EL (cell line): ENCODE results near the gene GBF1.
A peak's percentile ranks its signal among the peaks of the same experiment; 100 is the strongest.
"Not testable (repeated sequence)": the region's sequence is repeated elsewhere in the genome, so short reads cannot be mapped to it uniquely, and the experiment has no call there.

Experiments
- DNase-seq: peaks from one replicate; pipeline ENCODE4 v3.0.0-alpha.2; 2016

The GBF1 gene

DNA sequence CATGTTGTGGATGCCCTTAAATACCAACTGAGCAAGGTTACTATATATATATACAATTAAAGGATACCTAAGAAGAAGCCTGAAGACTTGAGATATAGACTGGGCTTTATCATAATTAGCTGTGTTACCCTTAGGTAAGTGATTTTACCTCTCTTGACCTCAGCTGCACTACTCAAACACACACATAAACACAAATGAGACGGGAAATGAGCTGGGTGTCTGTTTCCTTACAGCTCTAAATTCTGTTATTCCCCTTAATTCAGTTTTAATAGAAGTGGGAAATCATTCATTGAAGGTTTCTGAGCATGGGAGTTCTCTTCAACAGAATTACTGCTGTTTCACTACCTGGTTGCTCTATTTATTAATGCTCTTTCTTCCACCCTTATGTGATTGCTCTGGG, 60.7 kb downstream of the GBF1 start:
- no peak for DNase-seq

DNA sequence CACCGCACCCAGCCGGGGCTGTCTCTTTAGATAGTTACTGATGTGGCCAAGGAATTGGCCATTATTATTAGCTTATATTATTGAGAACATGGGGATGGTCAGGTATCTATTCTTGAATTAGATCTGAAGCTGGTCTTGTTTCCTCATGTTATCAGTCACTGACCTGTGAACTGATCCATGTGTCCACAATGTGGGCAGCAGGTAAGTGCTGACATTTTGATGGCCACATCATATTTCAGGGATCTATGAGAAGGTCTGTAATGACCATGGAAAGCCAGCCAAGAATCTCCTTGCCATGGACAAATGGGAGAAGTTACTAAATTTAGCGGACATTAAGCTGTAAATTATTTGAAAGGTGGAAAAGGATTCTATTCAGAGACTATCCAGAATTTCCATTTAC, 61.4 kb downstream of the GBF1 start:
- DNase-seq: no peak

- not testable (repeated sequence) for DNase-seq
Measured at GRCh38 chr10:102308318-102308717, 63.0 kb downstream of the GBF1 start.

- no peak for DNase-seq
Measured at GRCh38 chr10:102309236-102309635, 63.9 kb downstream of the GBF1 start.

DNA sequence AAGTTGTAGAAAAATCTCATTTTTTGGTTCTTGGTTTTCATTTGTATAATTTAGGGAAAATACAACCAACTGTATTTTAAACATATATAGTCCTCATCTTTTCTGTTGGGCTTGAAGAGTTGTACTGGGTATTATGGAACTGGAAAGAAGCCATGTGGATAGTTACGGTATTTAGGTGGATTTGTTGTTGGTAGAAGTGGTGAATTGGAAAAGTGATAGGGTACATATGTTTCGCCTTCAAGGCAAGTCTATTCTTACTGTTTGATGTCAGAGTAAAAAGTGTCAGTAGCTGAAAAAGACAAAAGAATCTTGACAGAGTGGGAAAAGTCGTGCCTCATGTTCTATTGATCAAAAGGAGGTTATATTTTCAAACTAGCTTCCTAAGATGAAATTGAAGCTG, 64.6 kb downstream of the GBF1 start:
- no peak for DNase-seq

- DNase-seq: peak; percentile 85
Measured at GRCh38 chr10:102310361-102311024, 65.2 kb downstream of the GBF1 start.

- DNase-seq: no peak
Measured at GRCh38 chr10:102311025-102311420, 65.7 kb downstream of the GBF1 start.

DNA sequence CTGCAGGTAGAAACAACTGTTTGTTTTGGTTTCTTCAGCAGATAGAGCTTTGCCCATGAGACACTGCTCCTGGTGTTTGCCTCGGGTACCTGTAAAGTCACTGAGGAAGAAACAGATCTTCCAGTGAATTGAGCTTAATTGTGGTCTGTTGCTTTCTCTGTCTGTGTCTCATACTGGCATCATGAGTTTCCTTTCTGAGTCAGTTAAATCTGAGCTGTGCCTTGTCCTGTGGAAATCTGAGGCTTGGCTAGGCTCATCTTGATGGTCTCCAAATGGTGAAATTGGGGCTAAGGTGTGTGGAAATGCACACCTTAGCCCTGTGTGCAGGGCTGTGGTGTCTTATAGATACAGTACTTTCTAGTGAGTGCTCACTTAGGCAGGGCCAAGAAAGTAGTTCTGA, 67.4 kb downstream of the GBF1 start:
- peak; percentile 37 for DNase-seq

DNA sequence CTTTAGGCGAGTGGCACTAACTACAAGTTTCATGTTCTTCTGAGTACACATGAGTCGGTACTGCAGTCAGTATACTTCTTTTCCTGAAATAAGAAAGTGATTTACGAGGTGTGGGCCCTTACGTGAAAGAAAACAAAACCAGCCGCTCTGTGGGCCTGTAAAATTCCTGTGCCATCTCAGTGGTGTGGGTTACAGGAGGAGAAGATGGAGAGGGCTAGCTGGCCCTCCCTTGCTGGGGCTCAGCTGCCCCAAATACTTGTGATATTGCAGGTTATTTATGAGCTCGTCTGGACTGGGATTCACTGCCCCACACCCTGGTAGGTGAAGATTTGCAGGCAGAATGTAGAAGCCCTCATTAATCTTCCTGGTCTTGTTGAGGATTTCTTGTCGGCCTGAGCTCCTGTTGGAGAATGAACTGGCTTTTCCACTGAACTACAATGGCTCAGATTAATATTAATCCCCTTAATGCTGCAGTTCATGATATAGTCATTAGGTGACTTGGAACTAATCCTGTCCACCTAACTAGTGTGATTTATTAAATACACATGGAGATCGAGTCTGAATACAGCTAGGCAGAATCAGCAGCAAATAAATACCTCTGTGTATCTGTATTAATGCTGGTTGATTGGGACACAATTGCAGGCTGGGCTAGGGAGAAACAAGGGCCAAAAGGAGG, 68.0 kb downstream of the GBF1 start:
- peak; percentile 50 for DNase-seq

DNA sequence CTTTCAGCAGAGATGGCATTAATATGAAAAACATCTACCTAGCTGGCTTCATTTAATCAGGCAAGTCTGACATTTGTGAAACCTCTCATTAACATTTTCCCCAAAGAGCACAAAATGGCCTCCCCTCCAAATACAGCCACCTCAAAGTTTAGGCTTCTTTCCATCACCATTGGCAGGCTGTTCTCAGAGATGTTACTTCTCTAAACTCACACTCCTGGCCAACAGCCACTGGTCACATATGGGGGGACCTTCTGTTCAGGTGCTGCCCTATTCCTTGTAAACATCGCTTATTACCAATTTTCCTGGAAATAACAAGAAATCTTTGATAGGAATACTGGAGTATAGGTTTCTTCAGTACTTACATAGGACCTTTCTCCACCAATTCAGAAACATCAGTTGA, 69.5 kb downstream of the GBF1 start:
- DNase-seq: no peak

DNA sequence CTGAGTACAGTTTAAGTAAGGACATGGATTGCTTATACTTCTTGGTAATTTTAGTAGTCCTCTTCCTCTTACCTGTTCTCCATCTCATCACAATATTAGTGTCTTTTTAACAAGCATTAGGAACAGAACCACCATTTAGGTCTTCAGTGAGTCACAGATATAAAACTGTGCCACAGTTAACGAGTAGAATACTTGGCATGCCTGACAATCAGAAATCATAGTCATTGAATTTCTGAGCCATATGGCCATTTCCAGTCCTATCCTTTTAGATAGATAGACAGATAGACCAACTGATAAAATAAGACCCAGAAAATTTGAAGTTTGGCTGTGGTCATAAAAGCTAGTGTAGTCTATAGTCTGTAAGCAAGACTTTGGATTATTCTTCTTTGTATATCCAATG, 71.1 kb downstream of the GBF1 start:
- peak; percentile 34 for DNase-seq

- no peak for DNase-seq
Measured at GRCh38 chr10:102322914-102323313, 77.6 kb downstream of the GBF1 start.

DNA sequence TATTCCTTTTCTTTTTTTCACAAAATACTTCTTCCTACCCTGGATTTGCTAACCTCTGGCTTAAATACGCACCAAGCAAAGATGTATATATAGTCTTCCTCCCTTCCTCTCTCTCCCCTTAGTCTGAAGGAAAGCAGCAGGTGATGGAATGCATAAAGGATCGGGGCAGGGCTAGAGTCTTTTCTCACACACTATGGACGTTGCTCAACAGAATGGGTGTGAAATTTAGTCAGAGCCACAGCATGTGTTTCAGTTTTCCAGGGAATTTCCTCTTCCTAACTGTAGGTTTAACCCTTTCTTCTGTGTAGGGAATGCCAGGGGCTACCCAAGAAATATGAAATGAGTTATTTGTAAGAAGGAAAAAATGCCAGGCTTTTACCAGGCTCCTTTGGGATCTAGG, 78.7 kb downstream of the GBF1 start:
- peak; percentile 41 for DNase-seq

- no peak for DNase-seq
Measured at GRCh38 chr10:102326031-102326430, 80.7 kb downstream of the GBF1 start.

DNA sequence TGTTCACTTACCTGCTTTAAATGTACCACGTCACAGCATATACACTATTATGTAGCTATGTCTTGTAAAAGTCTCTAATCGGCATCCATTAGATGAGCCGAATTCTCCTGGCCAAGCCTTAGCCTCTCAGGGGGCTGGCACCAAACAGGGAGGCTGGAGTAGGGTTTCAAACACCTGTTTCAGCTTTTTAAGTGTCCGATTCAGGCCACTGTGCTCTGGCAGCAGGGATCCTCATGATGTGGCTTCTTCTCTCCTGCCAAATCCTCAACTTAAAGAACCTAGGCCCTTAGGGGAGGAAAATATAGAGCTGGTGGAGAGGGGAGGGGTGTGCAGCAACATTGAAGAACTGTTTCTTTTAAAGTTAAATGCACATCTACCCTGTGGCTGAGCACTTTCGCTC, 81.7 kb downstream of the GBF1 start:
- DNase-seq: no peak

- DNase-seq: no peak
Measured at GRCh38 chr10:102327641-102328040, 82.3 kb downstream of the GBF1 start.

- no peak for DNase-seq
Measured at GRCh38 chr10:102332772-102333171, 87.4 kb downstream of the GBF1 start.

- no peak for DNase-seq
Measured at GRCh38 chr10:102334101-102334500, 88.8 kb downstream of the GBF1 start.

DNA sequence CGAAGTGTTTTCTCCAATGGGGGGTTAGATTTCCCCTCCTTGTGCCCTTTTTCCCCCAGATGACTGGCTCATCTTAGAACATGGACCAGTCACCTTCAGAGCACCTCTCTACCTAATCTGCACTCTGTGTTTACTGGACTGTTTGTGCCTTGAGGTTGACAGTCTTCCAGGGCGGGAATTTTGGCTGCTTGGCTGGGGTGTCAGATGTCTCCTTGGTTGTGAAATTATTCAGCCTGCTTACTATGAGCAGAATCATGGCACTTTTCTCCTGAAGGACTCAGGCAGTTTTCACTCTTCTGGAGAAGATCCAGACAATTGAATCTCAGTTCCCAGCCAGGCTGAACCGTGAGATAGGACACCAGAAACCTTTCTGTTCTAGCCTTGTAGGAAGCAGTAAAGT, 89.9 kb downstream of the GBF1 start:
- no peak for DNase-seq

DNA sequence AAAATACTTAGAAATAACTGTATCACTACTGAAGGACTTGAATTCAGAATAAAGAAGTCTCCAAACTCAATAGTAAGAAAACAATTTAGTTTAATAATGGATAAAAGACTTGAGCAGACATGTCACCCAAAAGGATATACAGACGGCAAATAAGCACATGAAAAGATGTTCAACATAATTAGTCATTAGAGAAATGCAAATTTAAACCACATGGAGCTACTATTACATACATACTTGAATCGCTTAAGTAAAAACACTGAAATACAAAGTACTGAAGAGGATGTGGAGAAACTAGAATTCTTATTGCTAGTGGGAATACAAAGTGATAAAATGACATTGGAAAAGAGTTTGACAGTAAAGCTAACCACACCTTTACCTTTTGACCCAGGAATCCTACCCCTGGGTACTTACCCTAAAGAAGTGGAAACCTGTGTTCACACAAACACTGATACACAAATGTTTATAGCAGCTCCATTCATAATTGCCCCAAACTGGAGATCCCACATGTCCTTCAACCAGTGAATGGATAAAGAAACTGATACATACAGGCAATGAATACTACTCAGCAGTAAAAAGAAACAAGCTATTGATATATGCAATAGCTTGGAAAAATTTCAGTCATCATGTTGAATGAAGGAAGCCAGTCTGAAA, 95.8 kb downstream of the GBF1 start:
- no peak for DNase-seq

- DNase-seq: peak; percentile 5
Measured at GRCh38 chr10:102342458-102342857, 97.1 kb downstream of the GBF1 start.

DNA sequence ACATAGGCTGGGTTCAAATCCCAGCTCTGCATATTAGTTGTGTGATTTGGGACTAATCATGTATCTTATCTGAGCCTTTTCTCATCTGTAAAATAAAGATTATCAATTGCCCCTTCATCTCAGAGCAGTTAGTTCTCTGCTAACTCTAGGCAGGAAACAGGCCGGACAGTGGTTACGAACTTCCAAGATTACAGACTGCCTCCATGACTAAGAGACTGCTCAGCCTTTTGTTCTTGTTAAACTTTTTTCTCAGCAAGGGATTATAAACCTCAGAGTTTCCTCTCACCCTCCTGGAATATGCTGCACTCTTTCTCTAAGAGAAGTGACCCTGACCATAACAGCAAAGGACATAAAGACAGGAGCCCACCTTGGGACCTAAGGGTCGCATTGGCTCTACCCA, 97.6 kb downstream of the GBF1 start:
- peak; percentile 70 for DNase-seq

GRCh38 chr10:102344067-102344466, 98.7 kb downstream of the GBF1 start:
- peak; percentile 46 for DNase-seq

DNA sequence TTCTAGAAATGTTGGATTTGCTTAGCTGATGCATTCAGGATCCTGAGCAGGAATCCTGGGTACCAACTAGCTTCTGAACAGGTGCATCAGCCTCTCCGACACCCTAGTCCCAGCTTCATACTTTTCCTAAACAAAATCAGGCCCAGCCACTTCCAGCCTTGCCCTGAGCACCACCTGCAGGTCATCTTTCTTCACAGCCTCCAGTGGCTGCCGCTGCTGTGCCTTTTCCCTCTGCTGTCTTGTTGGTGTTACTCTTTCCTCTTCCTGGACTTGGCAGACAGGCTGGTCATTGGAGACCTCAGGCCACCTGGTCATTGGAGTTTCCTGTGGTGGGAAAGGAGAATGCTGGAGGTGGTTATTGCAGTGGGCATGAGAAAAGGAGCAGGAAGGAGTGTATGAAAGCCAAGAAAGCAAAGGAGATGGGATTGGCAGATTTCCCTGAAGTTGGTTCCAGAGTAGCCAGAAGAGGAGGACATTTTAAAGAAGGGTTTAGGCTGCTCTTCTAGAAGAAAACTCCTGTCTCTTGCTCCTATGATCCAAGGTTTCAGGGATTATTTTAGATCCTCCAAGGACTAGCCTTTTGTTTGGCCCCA, 102.0 kb downstream of the GBF1 start:
- peak; percentile 37 for DNase-seq
